Nephron progenitor cell (in vitro differentiated cells): ENCODE data around the gene HHIPL1.

Experiments
- DNase-seq: peaks from one replicate; pipeline ENCODE4 v3.0.0; 2021
- H3K27ac Mint-ChIP-seq: 2 replicates; pipeline ENCODE4 v1.8.0; 2021; ENCODE audit warnings: mild to moderate bottlenecking, moderate library complexity, mixed read lengths
- H3K27me3 Mint-ChIP-seq: 2 replicates; pipeline ENCODE4 v1.8.0; 2021; ENCODE audit warnings: mild to moderate bottlenecking, low read depth, mixed read lengths; ENCODE audit not compliant: poor library complexity
- H3K36me3 Mint-ChIP-seq: 2 replicates; pipeline ENCODE4 v1.8.0; 2021; ENCODE audit warnings: low read depth, mixed read lengths
- H3K4me1 Mint-ChIP-seq: 2 replicates; pipeline ENCODE4 v1.8.0; 2021; ENCODE audit warnings: mixed read lengths
- H3K4me3 Mint-ChIP-seq: 2 replicates; pipeline ENCODE4 v1.8.0; 2021; ENCODE audit warnings: mild to moderate bottlenecking, moderate library complexity, mixed read lengths
- H3K9me3 Mint-ChIP-seq: 2 replicates; pipeline ENCODE4 v1.8.0; 2021; ENCODE audit warnings: mild to moderate bottlenecking, moderate library complexity, mixed read lengths
- CTCF ChIP-seq: fragments of 200-600 bp; sonication (generic); IDR thresholded peaks from 2 replicates; pipeline ENCODE4 v1.5.0; 2021; ENCODE audit warnings: antibody characterized with exemption

The HHIPL1 gene

GRCh38 chr14:99643343-99643742 is 1.6 kb upstream of the HHIPL1 start:
- no peak for TF ChIP-seq CTCF
- DNase-seq, result no peak
- no peak overlapping the region for H3K27ac Mint-ChIP-seq
- H3K36me3 Mint-ChIP-seq, result no peaks in the 10 kb centered on the region
- H3K27me3 Mint-ChIP-seq, result peaks cover 34% of the 10 kb centered on the region
- peaks cover 20% of the 10 kb centered on the region for H3K4me1 Mint-ChIP-seq
- no peaks in the 10 kb centered on the region for H3K9me3 Mint-ChIP-seq
- H3K4me3 Mint-ChIP-seq, result no peak overlapping the region

GRCh38 chr14:99644035-99644587 is 818 bp upstream of the HHIPL1 start:
- TF ChIP-seq CTCF, result no peak
- no peak for DNase-seq
- no peaks in the 10 kb centered on the region for H3K36me3 Mint-ChIP-seq
- H3K27ac Mint-ChIP-seq, result no peak overlapping the region
- H3K4me3 Mint-ChIP-seq, result peak overlapping the region; percentile 43
- no peaks in the 10 kb centered on the region for H3K9me3 Mint-ChIP-seq
- H3K27me3 Mint-ChIP-seq, result peaks cover 37% of the 10 kb centered on the region
- H3K4me1 Mint-ChIP-seq, result peaks cover 20% of the 10 kb centered on the region

GRCh38 chr14:99645545-99646505 is 896 bp downstream of the HHIPL1 start:
- no peaks in the 10 kb centered on the region for H3K9me3 Mint-ChIP-seq
- no peak for TF ChIP-seq CTCF
- no peaks in the 10 kb centered on the region for H3K36me3 Mint-ChIP-seq
- peak overlapping the region; percentile 71 for H3K4me3 Mint-ChIP-seq
- peaks cover 20% of the 10 kb centered on the region for H3K4me1 Mint-ChIP-seq
- H3K27ac Mint-ChIP-seq, result no peak overlapping the region
- DNase-seq, result no peak
- H3K27me3 Mint-ChIP-seq, result peaks cover 37% of the 10 kb centered on the region

- Mint-ChIP-seq H3K4me3 (no peak overlapping the region), H3K9me3 (no peaks in the 10 kb centered on the region), H3K27ac (no peak overlapping the region), H3K4me1 (peaks cover 20% of the 10 kb centered on the region), H3K36me3 (no peaks in the 10 kb centered on the region), H3K27me3 (peaks cover 38% of the 10 kb centered on the region)
- TF ChIP-seq CTCF, result no peak
- no peak for DNase-seq
Observed at GRCh38 chr14:99647411-99647810, 2.5 kb downstream of the HHIPL1 start.

GRCh38 chr14:99648027-99648784 is 3.3 kb downstream of the HHIPL1 start:
- Mint-ChIP-seq H3K9me3 (no peaks in the 10 kb centered on the region), H3K4me1 (peaks cover 20% of the 10 kb centered on the region), H3K36me3 (no peaks in the 10 kb centered on the region), H3K4me3 (no peak overlapping the region), H3K27me3 (peaks cover 33% of the 10 kb centered on the region), H3K27ac (no peak overlapping the region)
- TF ChIP-seq CTCF, result no peak
- DNase-seq, result no peak
